ENCODE data around the gene RXFP1.

RXFP1 gene

GRCh38 chr4:158610790-158611189, 89.1 kb downstream of the RXFP1 start:
- H3K4me3 ChIP-seq (ENCODE audit: control insufficient read depth, low read depth, low read length), result no peak overlapping the region
- no peak for TF ChIP-seq CTCF (IDR thresholded peaks at IDR 0.05; ENCODE audit: control insufficient read depth, insufficient read depth, low read depth, low read length, missing control alignments)
- no peak for DNase-seq (ENCODE audit: low read depth)

- H3K4me3 ChIP-seq (ENCODE audit: control insufficient read depth, low read depth, low read length), result no peak overlapping the region
- no peak for DNase-seq (ENCODE audit: low read depth)
- TF ChIP-seq CTCF (IDR thresholded peaks at IDR 0.05; ENCODE audit: control insufficient read depth, insufficient read depth, low read depth, low read length, missing control alignments), result no peak
Measured at GRCh38 chr4:158613046-158613445, 91.4 kb downstream of the RXFP1 start.

- no peak for TF ChIP-seq CTCF (IDR thresholded peaks at IDR 0.05; ENCODE audit: control insufficient read depth, insufficient read depth, low read depth, low read length, missing control alignments)
- H3K4me3 ChIP-seq (ENCODE audit: control insufficient read depth, low read depth, low read length), result no peak overlapping the region
- DNase-seq (ENCODE audit: low read depth), result no peak
Measured at GRCh38 chr4:158617956-158618355, 96.3 kb downstream of the RXFP1 start.

- TF ChIP-seq CTCF (IDR thresholded peaks at IDR 0.05; ENCODE audit: control insufficient read depth, insufficient read depth, low read depth, low read length, missing control alignments), result no peak
- no peak overlapping the region for H3K4me3 ChIP-seq (ENCODE audit: control insufficient read depth, low read depth, low read length)
- DNase-seq (ENCODE audit: low read depth), result no peak
Measured at GRCh38 chr4:158621729-158622128, 100.0 kb downstream of the RXFP1 start.

GRCh38 chr4:158622251-158622650, 100.6 kb downstream of the RXFP1 start:
- no peak overlapping the region for H3K4me3 ChIP-seq (ENCODE audit: control insufficient read depth, low read depth, low read length)
- no peak for TF ChIP-seq CTCF (IDR thresholded peaks at IDR 0.05; ENCODE audit: control insufficient read depth, insufficient read depth, low read depth, low read length, missing control alignments)

GRCh38 chr4:158624889-158625478, 103.3 kb downstream of the RXFP1 start:
- peak; percentile 49 for DNase-seq (ENCODE audit: low read depth)
- H3K4me3 ChIP-seq (ENCODE audit: control insufficient read depth, low read depth, low read length), result no peak overlapping the region
- TF ChIP-seq CTCF (IDR thresholded peaks at IDR 0.05; ENCODE audit: control insufficient read depth, insufficient read depth, low read depth, low read length, missing control alignments), result peak; percentile 70

More at GRCh38 chr4:158622251-158622650, 100.6 kb downstream of the RXFP1 start:
- DNase-seq (ENCODE audit: low read depth), result no peak

All from AG09309 (cell line).